H9 (cell line): ENCODE measurements around the gene NKAIN2. TPM values are rescaled to one million over a fixed set of nuclear protein-coding genes. Genes with fewer than 3 reads are reported as not detected.
"Not testable (repeated sequence)": the region's sequence is repeated elsewhere in the genome, so short reads cannot be mapped to it uniquely, and the experiment has no call there.

Experiments used
- DNase-seq: peaks from one replicate; pipeline ENCODE4 v3.0.0-alpha.2; 2017
- H2AFZ ChIP-seq: one replicate; pipeline ENCODE4 v1.6.1; 2013; ENCODE audit warnings: mild to moderate bottlenecking, low read length, control low read depth, moderate library complexity
- H2AK5ac ChIP-seq: 2 replicates; pipeline ENCODE4 v1.6.1; 2013; ENCODE audit warnings: low read length, control low read depth, mixed read lengths; ENCODE audit not compliant: insufficient read length
- H2BK120ac ChIP-seq: one replicate; pipeline ENCODE4 v1.6.1; 2013; ENCODE audit warnings: low read depth, mild to moderate bottlenecking, low read length, control low read depth, inconsistent platforms; ENCODE audit not compliant: poor library complexity, severe bottlenecking
- H2BK12ac ChIP-seq: 2 replicates; pipeline ENCODE4 v1.6.1; 2013; ENCODE audit warnings: low read length, control low read depth, mixed read lengths, low read depth; ENCODE audit not compliant: insufficient read length
- H2BK15ac ChIP-seq: 2 replicates; pipeline ENCODE4 v1.6.1; 2013; ENCODE audit warnings: low read depth, low read length, control low read depth
- H2BK20ac ChIP-seq: one replicate; pipeline ENCODE4 v1.6.1; 2013; ENCODE audit warnings: low read depth, mild to moderate bottlenecking, low read length, control low read depth, inconsistent platforms; ENCODE audit not compliant: poor library complexity, severe bottlenecking
- H2BK5ac ChIP-seq: 2 replicates; pipeline ENCODE4 v1.6.1; 2013; ENCODE audit warnings: low read length, control low read depth, mixed read lengths; ENCODE audit not compliant: insufficient read length
- H3K14ac ChIP-seq: 2 replicates; pipeline ENCODE4 v1.6.1; 2013; ENCODE audit warnings: low read length, control low read depth; ENCODE audit not compliant: insufficient read depth
- H3K18ac ChIP-seq: 2 replicates; pipeline ENCODE4 v1.6.1; 2013; ENCODE audit warnings: low read depth, mild to moderate bottlenecking, mixed read lengths, low read length, control low read depth; ENCODE audit not compliant: insufficient read length
- H3K23ac ChIP-seq: 2 replicates; pipeline ENCODE4 v1.6.1; 2013; ENCODE audit warnings: low read length, control low read depth, mixed read lengths, low read depth; ENCODE audit not compliant: insufficient read length
- H3K23me2 ChIP-seq: 2 replicates; pipeline ENCODE4 v1.6.1; 2013; ENCODE audit warnings: low read depth, mild to moderate bottlenecking, mixed read lengths, low read length, control low read depth; ENCODE audit not compliant: insufficient read length, poor library complexity, severe bottlenecking
- H3K27ac ChIP-seq: 2 replicates; pipeline ENCODE4 v1.5.1; 2013; ENCODE audit warnings: low read length, control low read depth, mixed read lengths, low read depth; ENCODE audit not compliant: insufficient read length
- H3K27me3 ChIP-seq: 2 replicates; pipeline ENCODE4 v1.6.1; 2013; ENCODE audit warnings: low read length, control low read depth, inconsistent platforms; ENCODE audit not compliant: insufficient read depth
- H3K4ac ChIP-seq: 2 replicates; pipeline ENCODE4 v1.6.1; 2013; ENCODE audit warnings: low read depth, mild to moderate bottlenecking, control low read depth, inconsistent platforms, low read length, moderate library complexity
- H3K4me1 ChIP-seq: 2 replicates; pipeline ENCODE4 v1.6.1; 2013; ENCODE audit warnings: low read length, control low read depth, inconsistent platforms; ENCODE audit not compliant: insufficient read depth
- H3K4me2 ChIP-seq: 2 replicates; pipeline ENCODE4 v1.6.1; 2013; ENCODE audit warnings: low read length, control low read depth, mixed read lengths; ENCODE audit not compliant: insufficient read length, insufficient read depth
- H3K56ac ChIP-seq: 2 replicates; pipeline ENCODE4 v1.6.1; 2013; ENCODE audit warnings: low read depth, mild to moderate bottlenecking, mixed read lengths, low read length, control low read depth; ENCODE audit not compliant: insufficient read length
- H3K79me1 ChIP-seq: 2 replicates; pipeline ENCODE4 v1.6.1; 2013; ENCODE audit warnings: low read depth, mild to moderate bottlenecking, moderate library complexity, low read length, control low read depth, inconsistent platforms; ENCODE audit not compliant: insufficient read depth, poor library complexity, severe bottlenecking
- H3K79me2 ChIP-seq: 2 replicates; pipeline ENCODE4 v1.6.1; 2013; ENCODE audit warnings: low read length, control low read depth, inconsistent platforms; ENCODE audit not compliant: insufficient read depth
- H3K9ac ChIP-seq: 2 replicates; pipeline ENCODE4 v1.6.1; 2013; ENCODE audit warnings: low read length, control low read depth, mixed read lengths; ENCODE audit not compliant: insufficient read length; ENCODE audit errors: extremely low read depth
- H3K9me3 ChIP-seq: one replicate; pipeline ENCODE4 v1.6.1; 2013; ENCODE audit warnings: low read depth, low read length, inconsistent platforms; ENCODE audit not compliant: control insufficient read depth
- H3T11ph ChIP-seq: one replicate; pipeline ENCODE4 v1.6.1; 2013; ENCODE audit warnings: mild to moderate bottlenecking, low read length, control low read depth, inconsistent platforms
- H4K20me1 ChIP-seq: one replicate; pipeline ENCODE4 v1.6.1; 2013; ENCODE audit not compliant: control insufficient read depth, insufficient read length, insufficient read depth
- H4K5ac ChIP-seq: 2 replicates; pipeline ENCODE4 v1.6.1; 2013; ENCODE audit warnings: low read depth, mild to moderate bottlenecking, mixed read lengths, low read length, control low read depth; ENCODE audit not compliant: insufficient read length
- H4K8ac ChIP-seq: replicated peaks from 2 replicates; pipeline ENCODE4 v1.6.1; 2013; ENCODE audit warnings: low read length, control low read depth, mixed read lengths, low read depth; ENCODE audit not compliant: insufficient read length
- H4K91ac ChIP-seq: 2 replicates; pipeline ENCODE4 v1.6.1; 2013; ENCODE audit warnings: low read depth, mild to moderate bottlenecking, moderate library complexity, mixed read lengths, low read length, control low read depth; ENCODE audit not compliant: insufficient read length
- H3K27ac Mint-ChIP-seq, 3 experiments: 2 replicates in 2 of 3; 3 replicates in 1 of 3; pipeline ENCODE4 v1.8.0; 2020 to 2021; ENCODE audit warnings: mixed read lengths in 3 of 3, mild to moderate bottlenecking in 1 of 3, moderate library complexity in 1 of 3
- H3K27me3 Mint-ChIP-seq: 2 replicates; pipeline ENCODE4 v1.8.0; 2021; ENCODE audit warnings: low read depth, mild to moderate bottlenecking, moderate library complexity, mixed read lengths
- H3K36me3 Mint-ChIP-seq, 3 experiments: 2 replicates in 2 of 3; 3 replicates in 1 of 3; pipeline ENCODE4 v1.8.0; 2020 to 2021; ENCODE audit warnings: low read depth in 3 of 3, mixed read lengths in 3 of 3; ENCODE audit not compliant: insufficient read depth in 1 of 3
- H3K4me1 Mint-ChIP-seq, 2 experiments: 2 replicates each; pipeline ENCODE4 v1.8.0; 2020; ENCODE audit warnings: mixed read lengths in 2 of 2
- H3K4me3 Mint-ChIP-seq, 2 experiments: 2 replicates in 1 of 2; 3 replicates in 1 of 2; pipeline ENCODE4 v1.8.0; 2020 to 2021; ENCODE audit warnings: mild to moderate bottlenecking in 2 of 2, mixed read lengths in 2 of 2, moderate library complexity in 1 of 2
- H3K9me3 Mint-ChIP-seq, 2 experiments: 2 replicates in 1 of 2; 3 replicates in 1 of 2; pipeline ENCODE4 v1.8.0; 2020; ENCODE audit warnings: mild to moderate bottlenecking in 2 of 2, mixed read lengths in 2 of 2, moderate library complexity in 1 of 2
- WGBS: extraction: QIAGEN DNeasy Blood & Tissue Kit; methylation state at CpG from one replicate; pipeline ENCODE4 v1.1.7; 2013; ENCODE audit warnings: missing lambda C conversion rate, low lambda C conversion rate, mixed read lengths; ENCODE audit not compliant: insufficient read length; ENCODE audit errors: extremely low coverage; 5-methylcytosine and 5-hydroxymethylcytosine counted together
- total RNA-seq: library from RNA; stranded (reverse); gene quantifications from 2 replicates; pipeline ENCODE4 v1.2.1, GENCODE V29; 2021
- TF ChIP-seq, protein P1 (sequence below): fragments of 200-600 bp; sonication (generic); conservative IDR thresholded peaks from 3 replicates; pipeline ENCODE4 v1.8.0; 2021; ENCODE audit warnings: antibody characterized with exemption, mild to moderate bottlenecking

The NKAIN2 gene
- total RNA-seq, 1 experiment from 2014 or later: 0.17 TPM

DNA sequence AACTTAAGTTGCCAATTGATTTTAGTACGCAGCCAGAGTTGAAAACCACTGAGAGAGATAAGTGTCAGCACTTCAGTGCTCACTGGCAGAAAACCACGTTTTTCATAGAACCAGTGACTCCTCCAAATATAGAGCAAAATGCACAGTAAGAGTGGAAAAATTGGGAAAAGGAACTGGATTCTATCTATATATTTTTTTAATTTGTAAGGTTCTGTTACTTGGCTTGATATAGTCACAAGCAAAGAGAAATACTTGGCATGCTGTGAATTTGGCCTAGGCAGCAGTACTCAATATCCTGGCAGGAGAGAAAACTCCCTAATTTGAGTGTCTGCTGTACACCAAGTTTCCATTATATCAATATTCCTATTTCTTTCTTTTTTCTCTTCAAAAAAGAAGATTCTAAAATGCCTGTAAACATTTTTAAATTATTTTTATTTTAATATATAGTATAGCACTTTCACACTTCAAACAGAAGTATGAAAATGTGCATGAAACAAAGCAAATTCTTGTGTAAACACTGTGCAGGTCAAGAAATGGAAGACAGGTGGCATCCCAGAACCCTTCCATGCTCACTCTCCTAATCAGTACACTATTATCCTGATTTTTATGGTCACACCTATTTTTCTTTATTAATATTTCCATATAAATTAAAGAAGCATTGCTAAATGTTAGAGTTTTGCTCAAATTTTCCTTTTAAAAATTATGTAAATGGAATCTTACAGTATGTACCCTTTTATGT, 596.8 kb downstream of the NKAIN2 start:
- Histone ChIP-seq H2BK120ac (no peak overlapping the region), H3K27ac (no peak overlapping the region), H2BK5ac (no peak overlapping the region), H2AK5ac (no peak overlapping the region), H4K5ac (no peak overlapping the region), H2BK12ac (no peak overlapping the region), H3K4me1 (no peaks in the 10 kb centered on the region), H4K20me1 (no peaks in the 10 kb centered on the region), H3K23ac (no peak overlapping the region), H3K79me2 (no peaks in the 10 kb centered on the region), H3K4me2 (no peak overlapping the region), H3K9ac (no peak overlapping the region), H3K27me3 (no peaks in the 10 kb centered on the region), H3K9me3 (no peaks in the 10 kb centered on the region), H4K8ac (no peak overlapping the region), H3K14ac (no peak overlapping the region), H3K4ac (no peak overlapping the region), H4K91ac (no peak overlapping the region), H3K23me2 (no peaks in the 10 kb centered on the region), H3K79me1 (no peaks in the 10 kb centered on the region), H3T11ph (no peak overlapping the region), H3K18ac (no peak overlapping the region), H2BK20ac (no peak overlapping the region), H3K56ac (no peak overlapping the region), H2BK15ac (no peak overlapping the region), H2AFZ (no peak overlapping the region)
- Mint-ChIP-seq H3K27ac (no peak overlapping the region), H3K4me1 (no peaks in the 10 kb centered on the region), H3K4me3 (no peak overlapping the region), H3K36me3 (no peaks in the 10 kb centered on the region), H3K9me3 (no peaks in the 10 kb centered on the region), H3K27me3 (no peaks in the 10 kb centered on the region)
- WGBS: no CpG with 5 or more reads among the region's 2 CpGs
- TF ChIP-seq, protein P1, sequence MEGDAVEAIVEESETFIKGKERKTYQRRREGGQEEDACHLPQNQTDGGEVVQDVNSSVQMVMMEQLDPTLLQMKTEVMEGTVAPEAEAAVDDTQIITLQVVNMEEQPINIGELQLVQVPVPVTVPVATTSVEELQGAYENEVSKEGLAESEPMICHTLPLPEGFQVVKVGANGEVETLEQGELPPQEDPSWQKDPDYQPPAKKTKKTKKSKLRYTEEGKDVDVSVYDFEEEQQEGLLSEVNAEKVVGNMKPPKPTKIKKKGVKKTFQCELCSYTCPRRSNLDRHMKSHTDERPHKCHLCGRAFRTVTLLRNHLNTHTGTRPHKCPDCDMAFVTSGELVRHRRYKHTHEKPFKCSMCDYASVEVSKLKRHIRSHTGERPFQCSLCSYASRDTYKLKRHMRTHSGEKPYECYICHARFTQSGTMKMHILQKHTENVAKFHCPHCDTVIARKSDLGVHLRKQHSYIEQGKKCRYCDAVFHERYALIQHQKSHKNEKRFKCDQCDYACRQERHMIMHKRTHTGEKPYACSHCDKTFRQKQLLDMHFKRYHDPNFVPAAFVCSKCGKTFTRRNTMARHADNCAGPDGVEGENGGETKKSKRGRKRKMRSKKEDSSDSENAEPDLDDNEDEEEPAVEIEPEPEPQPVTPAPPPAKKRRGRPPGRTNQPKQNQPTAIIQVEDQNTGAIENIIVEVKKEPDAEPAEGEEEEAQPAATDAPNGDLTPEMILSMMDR: no peak; the same call in 1 of the 3 replicates
- DNase-seq: no peak

DNA sequence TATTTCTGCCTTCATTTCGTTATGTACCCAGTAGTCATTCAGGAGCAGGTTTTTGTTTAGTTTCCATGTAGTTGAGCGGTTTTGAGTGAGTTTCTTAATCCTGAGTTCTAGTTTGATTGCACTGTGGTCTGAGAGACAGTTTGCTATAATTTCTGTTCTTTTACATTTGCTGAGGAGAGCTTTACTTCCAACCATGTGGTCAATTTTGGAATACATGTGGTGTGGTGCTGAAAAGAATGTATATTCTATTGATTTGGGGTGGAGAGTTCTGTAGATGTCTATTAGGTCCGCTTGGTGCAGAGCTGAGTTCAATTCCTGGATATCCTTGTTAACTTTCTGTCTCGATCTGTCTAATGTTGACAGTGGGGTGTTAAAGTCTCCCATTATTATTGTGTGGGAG, 606.8 kb downstream of the NKAIN2 start:
- not testable (repeated sequence) for H3K79me2 ChIP-seq, H2BK15ac ChIP-seq, H3K4me1 Mint-ChIP-seq, H3K14ac ChIP-seq, H2BK20ac ChIP-seq, H4K5ac ChIP-seq, H3K23me2 ChIP-seq, H3K4ac ChIP-seq, H3K4me2 ChIP-seq, H4K20me1 ChIP-seq, H2AFZ ChIP-seq, H3K4me3 Mint-ChIP-seq, H3K9ac ChIP-seq, H3K9me3 ChIP-seq, H3K79me1 ChIP-seq, H3K18ac ChIP-seq, H3K27ac ChIP-seq, H2BK5ac ChIP-seq, H3K4me1 ChIP-seq, H3K56ac ChIP-seq, H2BK12ac ChIP-seq, H2AK5ac ChIP-seq, H3K27me3 Mint-ChIP-seq, H3K27me3 ChIP-seq, H3K23ac ChIP-seq, H3K27ac Mint-ChIP-seq, H2BK120ac ChIP-seq, H4K8ac ChIP-seq, H4K91ac ChIP-seq, H3T11ph ChIP-seq, DNase-seq
- peaks cover 16 to 19% (median 16%) of the 10 kb centered on the region in 3 experiments for H3K36me3 Mint-ChIP-seq
- no CpG with 5 or more reads among the region's 4 CpGs for WGBS
- peaks cover 22 to 25% of the 10 kb centered on the region in 2 experiments for H3K9me3 Mint-ChIP-seq
